NCI-H526 (cell line): Measurements from ENCODE around the gene COL21A1.

Experiments
- DNase-seq, 2 experiments: peaks; one replicate each; lab custom pipeline; 2025; lab: John Stamatoyannopoulos, UW

Gene COL21A1

GRCh38 chr6:56109149-56109548, 138.2 kb downstream of the COL21A1 start:
- no peak for DNase-seq

GRCh38 chr6:56106231-56106630, 141.1 kb downstream of the COL21A1 start:
- DNase-seq: no peak

- DNase-seq: no peak
Observed at GRCh38 chr6:56104591-56104990, 142.8 kb downstream of the COL21A1 start.

GRCh38 chr6:56102216-56102615, 145.2 kb downstream of the COL21A1 start:
- no peak for DNase-seq

GRCh38 chr6:56101141-56101553, 146.2 kb downstream of the COL21A1 start:
- DNase-seq: no peak

GRCh38 chr6:56096946-56097621, 150.3 kb downstream of the COL21A1 start:
- DNase-seq: no peak

GRCh38 chr6:56096541-56096940, 150.8 kb downstream of the COL21A1 start:
- DNase-seq: no peak

GRCh38 chr6:56093776-56094175, 153.6 kb downstream of the COL21A1 start:
- DNase-seq: no peak

- DNase-seq: no peak
Observed at GRCh38 chr6:56091159-56091869, 156.1 kb downstream of the COL21A1 start.

GRCh38 chr6:56088641-56089040, 158.7 kb downstream of the COL21A1 start:
- DNase-seq: no peak

GRCh38 chr6:56087421-56087820, 160.0 kb downstream of the COL21A1 start:
- DNase-seq: no peak

- no peak for DNase-seq
Observed at GRCh38 chr6:56079751-56080540, 167.4 kb downstream of the COL21A1 start.

- DNase-seq: peak in 1 of 2 experiments; percentile 7
Observed at GRCh38 chr6:56076033-56076432, 171.3 kb downstream of the COL21A1 start.

GRCh38 chr6:56073761-56074160, 173.6 kb downstream of the COL21A1 start:
- no peak for DNase-seq

GRCh38 chr6:56073315-56073714, 174.1 kb downstream of the COL21A1 start:
- DNase-seq: no peak

- DNase-seq: no peak
Observed at GRCh38 chr6:56072856-56073255, 174.5 kb downstream of the COL21A1 start.

- no peak for DNase-seq
Observed at GRCh38 chr6:56065408-56065807, 182.0 kb downstream of the COL21A1 start.

GRCh38 chr6:56062836-56063235, 184.5 kb downstream of the COL21A1 start:
- no peak for DNase-seq

GRCh38 chr6:56058636-56059035, 188.7 kb downstream of the COL21A1 start:
- no peak for DNase-seq

- DNase-seq: no peak
Observed at GRCh38 chr6:56055081-56055704, 192.2 kb downstream of the COL21A1 start.

- DNase-seq: no peak
Observed at GRCh38 chr6:56051202-56051598, 196.2 kb downstream of the COL21A1 start.

GRCh38 chr6:56050530-56051201, 196.7 kb downstream of the COL21A1 start:
- DNase-seq: no peak
